Hippocampal formation (tissue), 2 donors: ENCODE measurements around the gene HTR7.

Experiments used
- DNase-seq, 2 donors: peaks; one replicate each; lab custom pipeline; 2025; lab: John Stamatoyannopoulos, UW

Gene HTR7

GRCh38 chr10:90740265-90740664, 117.6 kb downstream of the HTR7 start:
- no peak for DNase-seq

GRCh38 chr10:90738885-90739284, 119.0 kb downstream of the HTR7 start:
- DNase-seq, result no peak

GRCh38 chr10:90734415-90734814, 123.4 kb downstream of the HTR7 start:
- DNase-seq, result no peak

- DNase-seq, result no peak
Measured at GRCh38 chr10:90732581-90732980, 125.3 kb downstream of the HTR7 start.

- no peak for DNase-seq
Measured at GRCh38 chr10:90723416-90724068, 134.3 kb downstream of the HTR7 start.

- DNase-seq, result no peak
Measured at GRCh38 chr10:90722832-90723231, 135.0 kb downstream of the HTR7 start.

GRCh38 chr10:90718182-90718581, 139.7 kb downstream of the HTR7 start:
- DNase-seq, result no peak

GRCh38 chr10:90712529-90712928, 145.3 kb downstream of the HTR7 start:
- DNase-seq, result no peak

GRCh38 chr10:90709727-90710126, 148.1 kb downstream of the HTR7 start:
- DNase-seq, result no peak

- DNase-seq, result no peak
Measured at GRCh38 chr10:90707657-90708056, 150.2 kb downstream of the HTR7 start.

- DNase-seq, result no peak
Measured at GRCh38 chr10:90701428-90701827, 156.4 kb downstream of the HTR7 start.

- DNase-seq, result no peak
Measured at GRCh38 chr10:90695915-90696676, 161.7 kb downstream of the HTR7 start.
